ENCODE results near the gene ZNF101.

DNA sequence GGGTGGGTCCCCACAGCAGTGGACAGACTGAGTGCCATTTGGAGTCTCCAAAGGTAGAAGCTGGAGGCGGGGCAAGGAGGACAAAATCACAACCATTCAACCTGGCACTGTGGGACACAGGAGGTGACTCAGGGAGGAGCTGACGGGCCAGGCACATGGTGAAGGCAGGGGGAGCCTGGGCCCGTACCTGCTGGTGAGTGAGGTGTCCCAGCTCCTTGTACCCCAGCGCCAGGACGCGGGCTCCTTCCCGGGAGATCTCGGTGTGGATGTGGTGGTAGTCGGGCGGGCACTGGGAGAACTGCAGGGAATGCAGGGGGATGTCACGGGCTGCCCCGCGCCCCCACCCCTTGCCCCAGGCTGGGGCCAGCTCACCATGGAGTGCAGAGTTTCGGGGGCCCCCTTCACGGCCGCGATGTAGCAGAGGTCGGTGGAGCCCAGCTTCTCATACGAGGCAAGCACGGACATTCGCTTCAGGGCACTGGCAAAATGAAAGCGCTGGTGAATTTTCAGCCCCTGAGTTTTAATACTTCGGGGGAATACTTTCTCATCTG lies 15.0 kb upstream of the ZNF101 start:
- TF ChIP-seq, protein P1, sequence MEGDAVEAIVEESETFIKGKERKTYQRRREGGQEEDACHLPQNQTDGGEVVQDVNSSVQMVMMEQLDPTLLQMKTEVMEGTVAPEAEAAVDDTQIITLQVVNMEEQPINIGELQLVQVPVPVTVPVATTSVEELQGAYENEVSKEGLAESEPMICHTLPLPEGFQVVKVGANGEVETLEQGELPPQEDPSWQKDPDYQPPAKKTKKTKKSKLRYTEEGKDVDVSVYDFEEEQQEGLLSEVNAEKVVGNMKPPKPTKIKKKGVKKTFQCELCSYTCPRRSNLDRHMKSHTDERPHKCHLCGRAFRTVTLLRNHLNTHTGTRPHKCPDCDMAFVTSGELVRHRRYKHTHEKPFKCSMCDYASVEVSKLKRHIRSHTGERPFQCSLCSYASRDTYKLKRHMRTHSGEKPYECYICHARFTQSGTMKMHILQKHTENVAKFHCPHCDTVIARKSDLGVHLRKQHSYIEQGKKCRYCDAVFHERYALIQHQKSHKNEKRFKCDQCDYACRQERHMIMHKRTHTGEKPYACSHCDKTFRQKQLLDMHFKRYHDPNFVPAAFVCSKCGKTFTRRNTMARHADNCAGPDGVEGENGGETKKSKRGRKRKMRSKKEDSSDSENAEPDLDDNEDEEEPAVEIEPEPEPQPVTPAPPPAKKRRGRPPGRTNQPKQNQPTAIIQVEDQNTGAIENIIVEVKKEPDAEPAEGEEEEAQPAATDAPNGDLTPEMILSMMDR (IDR thresholded peaks at IDR 0.05): no peak
- TF ChIP-seq EZH2phosphoT487 (IDR thresholded peaks at IDR 0.05) (no peak), EZH2 (IDR thresholded peaks at IDR 0.05) (no peak)

Measured in neural progenitor cell (in vitro differentiated cells).